Choroid plexus epithelial cell (primary cell): ENCODE results near the gene EPHB2.

Experiments used
- DNase-seq: peaks from one replicate; pipeline ENCODE4 v3.0.0-alpha.2; 2010; ENCODE audit warnings: low read depth
- H3K4me3 ChIP-seq: 2 replicates; pipeline ENCODE4 v1.5.1; 2011; ENCODE audit warnings: low read depth, mild to moderate bottlenecking, control low read depth, low read length, moderate library complexity
- TF ChIP-seq, protein P1 (sequence below): conservative IDR thresholded peaks from 2 replicates; pipeline ENCODE4 v1.5.1; 2011; ENCODE audit warnings: low read depth, mild to moderate bottlenecking, control low read depth, inconsistent platforms, low read length, moderate library complexity

EPHB2 gene

GRCh38 chr1:22808676-22809483 lies 98.2 kb downstream of the EPHB2 start:
- no peak overlapping the region for H3K4me3 ChIP-seq
- DNase-seq = peak; percentile 78
- TF ChIP-seq, protein P1, sequence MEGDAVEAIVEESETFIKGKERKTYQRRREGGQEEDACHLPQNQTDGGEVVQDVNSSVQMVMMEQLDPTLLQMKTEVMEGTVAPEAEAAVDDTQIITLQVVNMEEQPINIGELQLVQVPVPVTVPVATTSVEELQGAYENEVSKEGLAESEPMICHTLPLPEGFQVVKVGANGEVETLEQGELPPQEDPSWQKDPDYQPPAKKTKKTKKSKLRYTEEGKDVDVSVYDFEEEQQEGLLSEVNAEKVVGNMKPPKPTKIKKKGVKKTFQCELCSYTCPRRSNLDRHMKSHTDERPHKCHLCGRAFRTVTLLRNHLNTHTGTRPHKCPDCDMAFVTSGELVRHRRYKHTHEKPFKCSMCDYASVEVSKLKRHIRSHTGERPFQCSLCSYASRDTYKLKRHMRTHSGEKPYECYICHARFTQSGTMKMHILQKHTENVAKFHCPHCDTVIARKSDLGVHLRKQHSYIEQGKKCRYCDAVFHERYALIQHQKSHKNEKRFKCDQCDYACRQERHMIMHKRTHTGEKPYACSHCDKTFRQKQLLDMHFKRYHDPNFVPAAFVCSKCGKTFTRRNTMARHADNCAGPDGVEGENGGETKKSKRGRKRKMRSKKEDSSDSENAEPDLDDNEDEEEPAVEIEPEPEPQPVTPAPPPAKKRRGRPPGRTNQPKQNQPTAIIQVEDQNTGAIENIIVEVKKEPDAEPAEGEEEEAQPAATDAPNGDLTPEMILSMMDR = no peak

DNA sequence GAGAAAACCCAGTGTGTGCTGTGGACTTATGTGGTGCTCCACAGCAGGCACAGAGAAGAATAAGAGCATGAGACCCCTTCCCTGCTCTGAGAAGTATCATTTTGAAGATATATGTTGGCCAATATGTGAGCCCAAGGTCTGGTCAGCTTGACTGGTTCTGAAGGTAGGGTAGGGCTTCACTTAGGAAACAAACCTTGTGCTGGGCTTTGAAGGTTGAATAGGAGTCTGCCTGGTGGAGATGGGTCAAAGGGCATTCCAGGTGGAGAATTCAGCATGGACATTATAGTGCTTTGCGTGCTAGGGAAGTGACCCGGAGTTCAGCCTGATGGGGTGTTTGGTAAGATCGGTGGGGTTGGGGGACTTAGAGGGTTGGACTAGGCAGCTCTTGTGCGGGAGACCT lies 99.1 kb downstream of the EPHB2 start:
- TF ChIP-seq, protein P1 = no peak
- DNase-seq = no peak
- no peak overlapping the region for H3K4me3 ChIP-seq

DNA sequence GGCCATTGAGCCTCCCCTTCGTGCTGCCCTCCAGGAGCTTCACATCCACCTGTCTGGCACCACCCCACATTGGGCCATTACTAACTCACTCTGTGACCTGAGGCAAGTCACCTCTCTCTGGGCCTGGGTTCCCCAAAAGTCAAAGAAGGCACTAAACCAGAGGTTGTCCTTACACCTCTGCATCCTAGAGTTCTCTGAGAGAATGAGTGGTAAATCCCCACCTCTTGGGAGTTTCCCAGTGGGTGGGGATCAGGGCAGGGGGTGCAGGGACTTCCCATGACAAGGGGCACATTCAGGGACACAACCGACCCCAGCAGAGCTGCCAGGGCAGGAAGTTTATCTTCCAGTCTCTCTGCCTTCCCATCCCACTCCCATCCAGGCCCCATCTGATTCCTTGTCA lies 99.7 kb downstream of the EPHB2 start:
- TF ChIP-seq, protein P1 = no peak
- no peak overlapping the region for H3K4me3 ChIP-seq
- no peak for DNase-seq

DNA sequence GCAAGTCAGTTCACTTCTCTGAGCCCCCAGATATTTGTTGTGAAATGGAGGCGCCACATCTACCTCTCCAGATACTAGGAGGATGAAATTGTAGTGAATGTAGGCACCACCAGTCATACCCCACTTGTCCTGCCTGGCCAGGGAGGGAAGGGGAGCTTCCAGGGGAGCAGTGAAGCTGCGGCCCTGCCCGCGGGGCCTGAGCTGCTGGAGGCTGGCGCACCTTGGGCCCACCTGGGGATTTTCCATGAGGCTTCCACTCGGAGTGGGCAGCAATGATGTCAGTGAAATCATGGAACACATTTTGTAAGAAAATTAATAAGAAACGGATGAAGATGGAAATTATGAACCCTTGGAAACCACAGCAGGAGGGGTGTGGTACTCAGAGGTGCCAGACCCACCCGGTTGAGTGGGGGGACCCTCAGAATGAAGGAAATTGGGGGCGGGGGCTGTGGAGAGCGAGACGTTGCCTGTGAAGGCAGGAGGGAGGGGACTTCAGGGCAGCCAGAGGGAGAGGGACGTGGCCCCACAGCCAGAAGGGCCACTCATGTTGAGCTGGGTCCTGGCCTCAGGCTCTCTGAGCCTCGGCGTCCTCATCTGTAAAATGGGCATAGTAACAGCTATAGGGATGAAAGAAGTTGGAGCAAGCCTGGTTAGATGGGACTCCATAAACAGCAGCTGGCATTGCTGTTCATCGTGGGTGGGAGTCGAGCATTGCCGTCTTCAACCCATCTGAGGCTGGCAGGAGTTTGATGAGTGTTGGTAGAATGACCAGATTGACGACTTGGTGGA lies 101.6 kb downstream of the EPHB2 start:
- H3K4me3 ChIP-seq = no peak overlapping the region
- DNase-seq = no peak
- TF ChIP-seq, protein P1 = no peak

GRCh38 chr1:22812993-22813790 lies 102.6 kb downstream of the EPHB2 start:
- no peak for DNase-seq
- no peak overlapping the region for H3K4me3 ChIP-seq
- TF ChIP-seq, protein P1 = no peak

DNA sequence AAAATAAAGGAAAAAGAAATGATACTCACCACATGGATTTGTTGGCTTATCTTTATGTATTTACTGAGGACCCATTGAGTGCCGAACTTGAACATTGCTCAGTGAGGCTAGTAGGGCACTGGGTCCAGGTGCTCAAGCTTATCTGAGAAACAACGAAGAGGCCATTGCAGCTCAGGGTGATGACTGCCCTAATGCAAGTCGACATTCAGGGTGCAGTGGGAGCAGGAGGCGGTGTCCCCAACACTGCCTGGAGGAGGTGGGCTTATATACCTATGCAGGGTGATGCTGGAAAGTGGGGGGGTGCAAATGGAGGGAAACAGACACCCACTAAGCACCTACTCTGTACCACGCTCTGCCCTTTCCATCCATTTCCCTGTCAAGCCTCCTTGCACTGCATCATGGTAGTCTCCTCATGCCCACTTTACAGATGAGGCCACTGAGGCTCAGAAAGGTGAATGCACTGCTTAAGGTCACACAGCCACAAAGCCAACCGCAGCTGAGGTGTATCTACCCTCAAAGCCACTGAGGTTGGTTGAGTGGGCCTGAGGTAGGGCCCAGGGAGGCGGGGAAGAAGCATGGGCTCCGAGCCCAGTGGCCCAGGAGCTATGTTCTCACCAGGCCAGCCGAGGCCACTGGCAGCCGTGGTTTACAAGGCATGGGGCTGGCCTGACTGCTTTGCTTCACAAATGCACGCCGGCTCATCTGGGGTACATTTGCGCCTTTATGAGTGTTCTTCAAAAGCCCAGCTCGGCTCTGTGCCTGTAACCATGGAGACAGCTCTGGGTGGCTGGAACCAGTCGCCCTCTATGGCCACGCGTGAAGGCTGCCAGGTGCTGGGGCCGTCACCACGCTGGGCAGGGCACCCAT lies 103.8 kb downstream of the EPHB2 start:
- TF ChIP-seq, protein P1 = no peak
- no peak overlapping the region for H3K4me3 ChIP-seq
- DNase-seq = no peak
